ELF-1 (cell line): Measurements from ENCODE around the gene AKIRIN2.
A peak's percentile ranks its signal among the peaks of the same experiment; 100 is the strongest.

Experiments used
- DNase-seq: peaks from one replicate; pipeline ENCODE4 v3.0.0-alpha.2; 2016; ENCODE audit warnings: low read depth, low spot score

AKIRIN2 gene

GRCh38 chr6:87701676-87702588, at the start of gene AKIRIN2:
TSS of gene AKIRIN2 (minus strand) at chr6:87702233. CDS start at chr6:87701684, 549 bp downstream.
- peak; percentile 99 for DNase-seq

GRCh38 chr6:87747646-87748045, 45.6 kb upstream of the AKIRIN2 start:
- DNase-seq, result no peak

GRCh38 chr6:87745966-87746721, 44.1 kb upstream of the AKIRIN2 start:
- DNase-seq, result no peak

- no peak for DNase-seq
These were observed 41.4 kb upstream of the AKIRIN2 start for GRCh38 chr6:87743454-87743853.

GRCh38 chr6:87742106-87742505, 40.1 kb upstream of the AKIRIN2 start:
- DNase-seq, result no peak

GRCh38 chr6:87741001-87741650, 39.1 kb upstream of the AKIRIN2 start:
- no peak for DNase-seq

- no peak for DNase-seq
These were observed 36.7 kb upstream of the AKIRIN2 start for GRCh38 chr6:87738744-87739143.

- no peak for DNase-seq
These were observed 36.0 kb upstream of the AKIRIN2 start for GRCh38 chr6:87738000-87738399.

- no peak for DNase-seq
These were observed 34.9 kb upstream of the AKIRIN2 start for GRCh38 chr6:87736809-87737540.

- DNase-seq, result no peak
These were observed 30.0 kb upstream of the AKIRIN2 start for GRCh38 chr6:87731818-87732661.

GRCh38 chr6:87731080-87731479, 29.0 kb upstream of the AKIRIN2 start:
- DNase-seq, result no peak

GRCh38 chr6:87729965-87730719, 28.1 kb upstream of the AKIRIN2 start:
- DNase-seq, result no peak

- DNase-seq, result no peak
These were observed 26.7 kb upstream of the AKIRIN2 start for GRCh38 chr6:87728706-87729105.

GRCh38 chr6:87724983-87725811, 23.2 kb upstream of the AKIRIN2 start:
- DNase-seq, result no peak

GRCh38 chr6:87723170-87724078, 21.4 kb upstream of the AKIRIN2 start:
- DNase-seq, result peak; percentile 90

GRCh38 chr6:87722540-87723169, 20.6 kb upstream of the AKIRIN2 start:
- DNase-seq, result no peak

GRCh38 chr6:87721311-87721710, 19.3 kb upstream of the AKIRIN2 start:
- no peak for DNase-seq
